ENCODE measurements around the gene TMEM120B.
A peak's percentile ranks its signal among the peaks of the same experiment; 100 is the strongest.

The TMEM120B gene

DNA sequence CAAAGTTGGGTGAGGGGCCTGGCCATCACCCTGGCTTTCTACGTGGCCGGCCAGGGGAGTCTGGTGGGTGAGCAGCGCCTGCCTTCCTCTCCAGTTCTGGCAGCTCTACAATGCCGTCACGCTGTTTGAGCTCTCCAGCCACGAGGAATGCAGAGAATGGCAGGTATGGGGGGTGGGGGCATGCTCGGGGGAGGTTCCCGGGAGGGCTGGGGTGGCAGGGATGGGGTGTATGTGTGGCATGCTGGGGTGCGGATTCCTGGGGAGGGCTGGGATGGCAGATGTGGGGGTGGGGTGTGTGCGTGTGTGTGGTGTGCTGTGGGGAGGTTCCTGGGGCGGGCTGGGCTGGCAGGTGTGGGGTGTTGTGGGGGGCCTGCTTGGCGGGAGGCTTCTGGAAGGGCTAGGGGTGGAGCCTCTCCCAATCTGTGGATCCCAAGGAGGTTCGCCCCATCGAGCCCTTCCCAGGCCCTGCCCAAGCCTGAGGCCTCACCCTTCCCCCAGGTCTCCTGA is 62.5 kb downstream of the TMEM120B start:
- TF ChIP-seq GLIS1 (tag by site-specific recombination; IDR thresholded peaks at IDR 0.05) (peak; percentile 42; the same call in 1 of the 2 replicates), KLF16 (tag by site-specific recombination; IDR thresholded peaks at IDR 0.05) (no peak), ZNF610 (tag by site-specific recombination; IDR thresholded peaks at IDR 0.05; ENCODE audit: borderline replicate concordance) (no peak), KLF1 (tag by site-specific recombination; IDR thresholded peaks at IDR 0.05) (peak; percentile 27; the same call in 1 of the 2 replicates)
- Histone ChIP-seq H3K4me1 (ENCODE audit: control insufficient read depth, insufficient read depth, low read length) (no peaks in the 10 kb centered on the region), H3K27ac (ENCODE audit: extremely low read depth, low read depth, low read length) (no peak overlapping the region), H3K9me3 (ENCODE audit: control insufficient read depth, insufficient read depth, low read depth, low read length) (no peaks in the 10 kb centered on the region), H3K36me3 (ENCODE audit: control insufficient read depth in 2 of 2, insufficient read depth in 1 of 2, low read length in 2 of 2) (peaks cover 0 to 3% of the 10 kb centered on the region in 2 experiments; a peak in 1 of 3 replicates), H3K4me3 (ENCODE audit: low read depth, low read length) (no peak overlapping the region)
- POLR2A ChIA-PET, result no interaction called here
- CTCF ChIA-PET, result interaction anchor here (0.6 to 15.2 kb wide), 10 partner anchors 9 to 222 kb away, joined by 3 to 238 read pairs (median 4); partner anchors contain the start of gene RHOF

DNA sequence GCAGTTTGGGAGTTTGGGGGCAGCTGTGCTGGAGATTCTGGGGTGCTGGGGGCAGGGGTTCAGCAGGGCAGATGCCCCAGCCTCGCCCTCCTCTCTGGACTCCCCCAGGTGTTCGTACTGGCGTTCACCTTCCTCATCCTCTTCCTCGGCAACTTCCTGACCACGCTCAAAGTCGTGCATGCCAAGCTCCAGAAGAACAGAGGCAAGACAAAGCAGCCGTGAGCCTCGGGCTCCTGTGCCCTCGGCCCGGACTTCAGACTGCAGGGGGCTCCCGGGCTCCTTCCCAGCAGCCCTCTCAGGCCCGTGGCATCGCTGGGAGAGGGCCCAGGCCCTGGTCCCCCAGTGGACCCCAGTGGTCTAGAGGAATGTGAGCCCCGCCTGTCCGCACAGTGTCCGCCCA is 62.9 kb downstream of the TMEM120B start:
- H3K9me3 ChIP-seq (ENCODE audit: control insufficient read depth, insufficient read depth, low read depth, low read length), result no peaks in the 10 kb centered on the region
- H3K4me1 ChIP-seq (ENCODE audit: control insufficient read depth, insufficient read depth, low read length), result no peaks in the 10 kb centered on the region
- H3K4me3 ChIP-seq (ENCODE audit: low read depth, low read length), result no peak overlapping the region
- POLR2A ChIA-PET, result no interaction called here
- CTCF ChIA-PET, result interaction anchor here (0.6 to 15.2 kb wide), 7 partner anchors 10 to 80 kb away, joined by 3 to 238 read pairs (median 5); partner anchors contain the start of gene RHOF
- TF ChIP-seq, protein P1, sequence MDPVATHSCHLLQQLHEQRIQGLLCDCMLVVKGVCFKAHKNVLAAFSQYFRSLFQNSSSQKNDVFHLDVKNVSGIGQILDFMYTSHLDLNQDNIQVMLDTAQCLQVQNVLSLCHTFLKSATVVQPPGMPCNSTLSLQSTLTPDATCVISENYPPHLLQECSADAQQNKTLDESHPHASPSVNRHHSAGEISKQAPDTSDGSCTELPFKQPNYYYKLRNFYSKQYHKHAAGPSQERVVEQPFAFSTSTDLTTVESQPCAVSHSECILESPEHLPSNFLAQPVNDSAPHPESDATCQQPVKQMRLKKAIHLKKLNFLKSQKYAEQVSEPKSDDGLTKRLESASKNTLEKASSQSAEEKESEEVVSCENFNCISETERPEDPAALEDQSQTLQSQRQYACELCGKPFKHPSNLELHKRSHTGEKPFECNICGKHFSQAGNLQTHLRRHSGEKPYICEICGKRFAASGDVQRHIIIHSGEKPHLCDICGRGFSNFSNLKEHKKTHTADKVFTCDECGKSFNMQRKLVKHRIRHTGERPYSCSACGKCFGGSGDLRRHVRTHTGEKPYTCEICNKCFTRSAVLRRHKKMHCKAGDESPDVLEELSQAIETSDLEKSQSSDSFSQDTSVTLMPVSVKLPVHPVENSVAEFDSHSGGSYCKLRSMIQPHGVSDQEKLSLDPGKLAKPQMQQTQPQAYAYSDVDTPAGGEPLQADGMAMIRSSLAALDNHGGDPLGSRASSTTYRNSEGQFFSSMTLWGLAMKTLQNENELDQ (tag by site-specific recombination; IDR thresholded peaks at IDR 0.05; ENCODE audit: low read depth), result no peak
- TF ChIP-seq KLF1 (tag by site-specific recombination; IDR thresholded peaks at IDR 0.05) (no peak), ZNF114 (tag by site-specific recombination; IDR thresholded peaks at IDR 0.05) (no peak), ZNF670 (tag by site-specific recombination; IDR thresholded peaks at IDR 0.05; ENCODE audit: low read depth) (no peak), ZNF423 (tag by site-specific recombination; IDR thresholded peaks at IDR 0.05) (no peak)
- TF ChIP-seq, protein P2, sequence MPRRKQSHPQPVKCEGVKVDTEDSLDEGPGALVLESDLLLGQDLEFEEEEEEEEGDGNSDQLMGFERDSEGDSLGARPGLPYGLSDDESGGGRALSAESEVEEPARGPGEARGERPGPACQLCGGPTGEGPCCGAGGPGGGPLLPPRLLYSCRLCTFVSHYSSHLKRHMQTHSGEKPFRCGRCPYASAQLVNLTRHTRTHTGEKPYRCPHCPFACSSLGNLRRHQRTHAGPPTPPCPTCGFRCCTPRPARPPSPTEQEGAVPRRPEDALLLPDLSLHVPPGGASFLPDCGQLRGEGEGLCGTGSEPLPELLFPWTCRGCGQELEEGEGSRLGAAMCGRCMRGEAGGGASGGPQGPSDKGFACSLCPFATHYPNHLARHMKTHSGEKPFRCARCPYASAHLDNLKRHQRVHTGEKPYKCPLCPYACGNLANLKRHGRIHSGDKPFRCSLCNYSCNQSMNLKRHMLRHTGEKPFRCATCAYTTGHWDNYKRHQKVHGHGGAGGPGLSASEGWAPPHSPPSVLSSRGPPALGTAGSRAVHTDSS (tag by site-specific recombination; IDR thresholded peaks at IDR 0.05), result peak; percentile 51; the same call in 1 of the 2 replicates
- peaks cover 0 to 3% of the 10 kb centered on the region in 2 experiments; a peak in 1 of 3 replicates for H3K36me3 ChIP-seq (ENCODE audit: control insufficient read depth in 2 of 2, insufficient read depth in 1 of 2, low read length in 2 of 2)
- no peak overlapping the region for H3K27ac ChIP-seq (ENCODE audit: extremely low read depth, low read depth, low read length)

DNA sequence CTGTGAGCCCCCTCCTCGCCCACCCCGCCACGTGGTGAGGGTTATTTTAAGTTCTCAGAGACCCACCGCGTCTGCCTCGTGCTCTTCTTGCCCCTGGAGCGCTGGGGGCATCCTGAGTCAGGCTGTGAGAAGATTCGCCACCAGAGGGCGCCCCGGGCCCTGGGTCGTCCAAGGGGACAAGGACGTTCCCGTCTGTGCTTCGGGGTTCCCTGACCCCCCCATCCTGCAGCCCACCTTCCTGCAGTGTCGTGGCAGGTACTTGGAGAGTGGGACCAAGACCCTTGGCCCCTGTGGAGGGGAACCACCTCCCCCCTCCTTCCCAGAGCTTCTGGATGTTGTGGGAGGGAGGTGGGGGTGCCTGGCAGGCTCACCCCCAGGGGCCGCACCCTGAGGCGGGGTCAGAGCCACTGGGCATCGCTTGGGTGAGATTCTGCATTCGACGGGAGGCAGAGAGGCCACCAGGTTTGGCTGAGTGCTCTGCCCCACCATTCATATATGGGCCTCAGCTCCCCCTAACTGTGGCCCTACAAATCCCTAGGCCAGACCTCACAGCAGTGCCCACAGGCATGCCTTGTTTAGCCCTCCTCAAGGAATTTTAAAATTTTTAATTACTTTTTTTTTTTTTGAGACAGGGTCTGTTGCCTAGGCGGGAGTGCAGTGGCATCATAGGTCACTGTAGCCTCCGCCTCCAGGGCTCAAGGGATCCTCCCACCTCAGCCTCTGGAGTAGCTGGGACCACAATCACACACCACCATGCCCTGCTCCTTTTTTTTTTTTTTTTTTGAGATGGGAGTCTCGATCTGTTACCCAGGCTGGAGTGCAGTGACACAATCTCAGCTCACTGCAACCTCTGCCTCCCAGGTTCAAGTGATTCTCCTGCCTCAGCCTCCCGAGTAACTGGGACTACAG is 63.9 kb downstream of the TMEM120B start:
- Histone ChIP-seq H3K27ac (ENCODE audit: extremely low read depth, low read depth, low read length) (no peak overlapping the region), H3K4me1 (ENCODE audit: control insufficient read depth, insufficient read depth, low read length) (no peaks in the 10 kb centered on the region), H3K36me3 (ENCODE audit: control insufficient read depth in 2 of 2, insufficient read depth in 1 of 2, low read length in 2 of 2) (peaks cover 0 to 3% of the 10 kb centered on the region in 2 experiments; a peak in 1 of 3 replicates), H3K9me3 (ENCODE audit: control insufficient read depth, insufficient read depth, low read depth, low read length) (no peaks in the 10 kb centered on the region), H3K4me3 (ENCODE audit: low read depth, low read length) (no peak overlapping the region)
- CTCF ChIA-PET, result interaction anchor here (0.6 to 15.2 kb wide), 17 partner anchors 9 to 1262 kb away, joined by 3 to 238 read pairs (median 3); partner anchors contain the start of gene RHOF
- POLR2A ChIA-PET, result interaction anchor here (0.7 kb wide), 1 partner anchor 1576 kb away, joined by 4 read pairs; the partner anchor contains the start of gene RPLP0
- TF ChIP-seq KLF8 (tag by site-specific recombination; IDR thresholded peaks at IDR 0.05) (peak; percentile 24; the same call in 1 of the 2 replicates), ZNF274 (IDR thresholded peaks at IDR 0.05; ENCODE audit: low read length) (no peak), ZNF274 (tag by site-specific recombination; IDR thresholded peaks at IDR 0.05; ENCODE audit: borderline replicate concordance) (no peak), ZFHX2 (tag by site-specific recombination; conservative IDR thresholded peaks at IDR 0.05) (peak; percentile 5; the same call in 1 of the 2 replicates), ZBTB48 (tag by site-specific recombination; IDR thresholded peaks at IDR 0.05) (peak; percentile 84), YY1 (tag by site-specific recombination; IDR thresholded peaks at IDR 0.05) (no peak), ZNF501 (tag by site-specific recombination; IDR thresholded peaks at IDR 0.05) (peak; percentile 57; the same call in 1 of the 2 replicates), KLF1 (tag by site-specific recombination; IDR thresholded peaks at IDR 0.05) (0 out of 2 replicates have a peak, but pooled peaks have one; percentile 20), ZNF311 (tag by site-specific recombination; IDR thresholded peaks at IDR 0.05; ENCODE audit: borderline replicate concordance) (no peak), GLIS1 (tag by site-specific recombination; IDR thresholded peaks at IDR 0.05) (peak; percentile 44; the same call in 1 of the 2 replicates), ZNF2 (tag by site-specific recombination; IDR thresholded peaks at IDR 0.05) (peak; percentile 77), ZNF394 (tag by site-specific recombination; IDR thresholded peaks at IDR 0.05; ENCODE audit: borderline replicate concordance) (peak; percentile 54; the same call in 1 of the 2 replicates), ZNF777 (tag by site-specific recombination; IDR thresholded peaks at IDR 0.05; ENCODE audit: borderline replicate concordance) (peak; percentile 71; the same call in 1 of the 2 replicates), ZBTB8A (tag by site-specific recombination; IDR thresholded peaks at IDR 0.05) (peak; percentile 35; the same call in 1 of the 2 replicates), ZIC2 (tag by site-specific recombination; IDR thresholded peaks at IDR 0.05) (peak; percentile 48; the same call in 1 of the 2 replicates), EGR2 (tag by site-specific recombination; IDR thresholded peaks at IDR 0.05; ENCODE audit: low read depth) (0 out of 2 replicates have a peak, but pooled peaks have one; percentile 9)
- TF ChIP-seq, protein P3, sequence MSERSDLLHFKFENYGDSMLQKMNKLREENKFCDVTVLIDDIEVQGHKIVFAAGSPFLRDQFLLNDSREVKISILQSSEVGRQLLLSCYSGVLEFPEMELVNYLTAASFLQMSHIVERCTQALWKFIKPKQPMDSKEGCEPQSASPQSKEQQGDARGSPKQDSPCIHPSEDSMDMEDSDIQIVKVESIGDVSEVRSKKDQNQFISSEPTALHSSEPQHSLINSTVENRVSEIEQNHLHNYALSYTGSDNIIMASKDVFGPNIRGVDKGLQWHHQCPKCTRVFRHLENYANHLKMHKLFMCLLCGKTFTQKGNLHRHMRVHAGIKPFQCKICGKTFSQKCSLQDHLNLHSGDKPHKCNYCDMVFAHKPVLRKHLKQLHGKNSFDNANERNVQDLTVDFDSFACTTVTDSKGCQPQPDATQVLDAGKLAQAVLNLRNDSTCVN (tag by site-specific recombination; optimal IDR thresholded peaks at IDR 0.05), result peak; percentile 24

Data from HEK293 (cell line).